H1 (cell line): ENCODE data around the gene DCBLD2. TPM values are rescaled to one million over a fixed set of nuclear protein-coding genes. Genes with fewer than 3 reads are reported as not detected.

Experiments
- CTCF ChIA-PET: fragments of 300-600 bp; sonication (Branson Sonifier 250); formaldehyde crosslinking; loops from one replicate; lab custom pipeline; 2021; ENCODE audit not compliant: partially characterized antibody; lab: Charles Lee
- POLR2A ChIA-PET: fragments of 300-600 bp; sonication (Branson Sonifier 250); formaldehyde crosslinking; loops from one replicate; lab custom pipeline; 2021; ENCODE audit warnings: inconsistent platforms; ENCODE audit not compliant: partially characterized antibody; lab: Charles Lee
- DNase-seq, 2 experiments: peaks; one replicate each; pipeline versions ENCODE4 v3.0.0 to v3.0.0-alpha.2; 2010 to 2022; ENCODE audit warnings: low spot score in 2 of 2, low read depth in 1 of 2, mixed read lengths in 1 of 2
- FAIRE-seq: peaks from 2 replicates; lab custom pipeline; 2011; peaks lifted over from hg19 to GRCh38; lab: Jason Lieb, UNC
- H2AFZ ChIP-seq: 2 replicates; pipeline ENCODE4 v1.8.1; 2012; ENCODE audit warnings: low read length, inconsistent platforms
- H2AK5ac ChIP-seq: 2 replicates; pipeline ENCODE4 v1.6.1; 2013; ENCODE audit warnings: low read depth, low read length
- H2BK120ac ChIP-seq: replicated peaks from 2 replicates; pipeline ENCODE3; 2013; ENCODE audit warnings: low read depth, low read length, inconsistent platforms
- H2BK12ac ChIP-seq: 2 replicates; pipeline ENCODE4 v1.6.1; 2013; ENCODE audit warnings: low read depth, low read length
- H2BK15ac ChIP-seq: 2 replicates; pipeline ENCODE4 v1.6.1; 2013; ENCODE audit warnings: low read length
- H2BK20ac ChIP-seq: 2 replicates; pipeline ENCODE4 v1.6.1; 2013; ENCODE audit warnings: low read length
- H2BK5ac ChIP-seq: 2 replicates; pipeline ENCODE4 v1.6.1; 2013; ENCODE audit warnings: low read depth, low read length
- H3K14ac ChIP-seq: 2 replicates; pipeline ENCODE4 v1.6.1; 2013; ENCODE audit warnings: inconsistent platforms; ENCODE audit not compliant: insufficient read length
- H3K18ac ChIP-seq: 2 replicates; pipeline ENCODE4 v1.6.1; 2013; ENCODE audit warnings: low read length; ENCODE audit errors: extremely low read depth
- H3K23ac ChIP-seq: 2 replicates; pipeline ENCODE4 v1.6.1; 2013; ENCODE audit warnings: inconsistent platforms; ENCODE audit not compliant: insufficient read length
- H3K23me2 ChIP-seq: 2 replicates; pipeline ENCODE4 v1.6.1; 2013; ENCODE audit warnings: low read depth, low read length
- H3K27ac ChIP-seq: 2 replicates; pipeline ENCODE4 v1.6.1; 2011; ENCODE audit warnings: low read depth, low read length, inconsistent platforms
- H3K27me3 ChIP-seq, 4 experiments: replicated peaks in 1 of 4; 1 replicate in 1 of 4; 2 replicates in 3 of 4; pipeline versions ENCODE4 v1.6.1 to v1.8.1; 2011 to 2013; ENCODE audit warnings: low read length in 3 of 4, mild to moderate bottlenecking in 3 of 4, inconsistent platforms in 2 of 4, mixed read lengths in 2 of 4, moderate library complexity in 1 of 4; ENCODE audit not compliant: control insufficient read depth in 3 of 4, insufficient read depth in 3 of 4; ENCODE audit errors: extremely low read depth in 1 of 4
- H3K36me3 ChIP-seq, 4 experiments: 2 replicates each; pipeline versions ENCODE4 v1.6.1 to v1.8.1; 2011 to 2013; ENCODE audit warnings: mild to moderate bottlenecking in 4 of 4, low read length in 3 of 4, moderate library complexity in 2 of 4, control low read depth in 1 of 4, inconsistent platforms in 1 of 4; ENCODE audit not compliant: insufficient read depth in 4 of 4, control insufficient read depth in 2 of 4
- H3K4ac ChIP-seq: replicated peaks from 2 replicates; pipeline ENCODE3; 2013; ENCODE audit warnings: low read length, low read depth, mixed read lengths, inconsistent platforms; ENCODE audit not compliant: insufficient read length
- H3K4me1 ChIP-seq, 4 experiments: replicated peaks in 1 of 4; 1 replicate in 1 of 4; 2 replicates in 3 of 4; pipeline versions ENCODE4 v1.6.1 to v1.8.1; 2011 to 2013; ENCODE audit warnings: low read length in 3 of 4, inconsistent platforms in 2 of 4, mixed read lengths in 1 of 4; ENCODE audit not compliant: insufficient read depth in 4 of 4, control insufficient read depth in 3 of 4
- H3K4me2 ChIP-seq, 2 experiments: 2 replicates each; pipeline versions ENCODE4 v1.6.1 to v1.8.1; 2011 to 2013; ENCODE audit warnings: low read depth in 2 of 2, low read length in 2 of 2, control low read depth in 1 of 2, inconsistent platforms in 1 of 2, mild to moderate bottlenecking in 1 of 2; ENCODE audit not compliant: insufficient read depth in 1 of 2
- H3K4me3 ChIP-seq, 4 experiments: fragments of 200-600, 300-600 bp in 1 of 4; sonication (generic), shearing (Covaris generic), sonication (Bioruptor Twin) in 1 of 4; 2 replicates each; pipeline versions ENCODE4 v1.5.1 to v1.8.1; 2011 to 2016; ENCODE audit warnings: low read length in 4 of 4, low read depth in 3 of 4, control low read depth in 2 of 4, inconsistent platforms in 2 of 4, mild to moderate bottlenecking in 2 of 4, mixed read lengths in 1 of 4, moderate library complexity in 1 of 4; ENCODE audit not compliant: insufficient read depth in 2 of 4; ENCODE audit errors: extremely low read depth in 1 of 4
- H3K56ac ChIP-seq: replicated peaks from 2 replicates; pipeline ENCODE3; 2013; ENCODE audit warnings: low read depth, mild to moderate bottlenecking, mixed read lengths, low read length, inconsistent platforms; ENCODE audit not compliant: insufficient read length
- H3K79me1 ChIP-seq: 2 replicates; pipeline ENCODE4 v1.6.1; 2013; ENCODE audit warnings: low read depth, low read length, control low read depth
- H3K79me2 ChIP-seq, 2 experiments: 2 replicates each; pipeline versions ENCODE4 v1.6.1 to v1.8.1; 2012 to 2013; ENCODE audit warnings: low read length in 2 of 2, mild to moderate bottlenecking in 2 of 2, inconsistent platforms in 1 of 2; ENCODE audit not compliant: insufficient read depth in 2 of 2, control insufficient read depth in 1 of 2
- H3K9ac ChIP-seq, 4 experiments: replicated peaks in 1 of 4; 1 replicate in 1 of 4; 2 replicates in 3 of 4; pipeline versions ENCODE4 v1.6.1 to v1.8.1; 2011 to 2013; ENCODE audit warnings: low read depth in 3 of 4, low read length in 3 of 4, control low read depth in 2 of 4, mild to moderate bottlenecking in 2 of 4, moderate library complexity in 2 of 4, inconsistent platforms in 1 of 4; ENCODE audit errors: extremely low read depth in 1 of 4
- H3K9me3 ChIP-seq, 2 experiments: 2 replicates each; pipeline versions ENCODE4 v1.6.1 to v1.8.1; 2012 to 2013; ENCODE audit warnings: mild to moderate bottlenecking in 2 of 2, moderate library complexity in 2 of 2, control low read depth in 1 of 2, inconsistent platforms in 1 of 2, low read depth in 1 of 2, low read length in 1 of 2, mixed read lengths in 1 of 2; ENCODE audit not compliant: insufficient read depth in 2 of 2
- H4K20me1 ChIP-seq, 2 experiments: replicated peaks in 1 of 2; 2 replicates each; pipeline versions ENCODE3 to v1.8.1; 2011 to 2013; ENCODE audit warnings: inconsistent platforms in 2 of 2, low read length in 2 of 2, mild to moderate bottlenecking in 1 of 2; ENCODE audit not compliant: insufficient read depth in 2 of 2, control insufficient read depth in 1 of 2
- H4K5ac ChIP-seq: 2 replicates; pipeline ENCODE4 v1.6.1; 2013; ENCODE audit warnings: low read length, low read depth, mixed read lengths, inconsistent platforms; ENCODE audit not compliant: insufficient read length
- H4K8ac ChIP-seq: 2 replicates; pipeline ENCODE4 v1.8.0; 2013; ENCODE audit warnings: mild to moderate bottlenecking, moderate library complexity, low read length, inconsistent platforms; ENCODE audit not compliant: insufficient read depth; ENCODE audit errors: extremely low read depth
- H4K91ac ChIP-seq: replicated peaks from 2 replicates; pipeline ENCODE3; 2013; ENCODE audit warnings: low read length, mixed read lengths, inconsistent platforms; ENCODE audit not compliant: insufficient read length
- ASH2L ChIP-seq: fragments of 200-600, 300-600 bp; sonication (generic); IDR thresholded peaks from one replicate; pipeline ENCODE4 v1.7.1; 2017; ENCODE audit warnings: low read length
- BACH1 ChIP-seq: IDR thresholded peaks from 2 replicates; pipeline ENCODE4 v1.6.1; 2012; ENCODE audit warnings: low read length, improper control_type of control experiment
- BCL11A ChIP-seq, 2 experiments: IDR thresholded peaks; one replicate each; pipeline ENCODE4 v1.6.1; 2011; ENCODE audit warnings: low read depth in 2 of 2, low read length in 2 of 2, mild to moderate bottlenecking in 2 of 2
- BRCA1 ChIP-seq: IDR thresholded peaks from 2 replicates; pipeline ENCODE4 v1.6.1; 2012; ENCODE audit warnings: low read depth, low read length, improper control_type of control experiment
- CBX8 ChIP-seq: fragments of 300-800, 300-1000 bp; sonication (generic); IDR thresholded peaks from 2 replicates; pipeline ENCODE4 v1.7.1; 2016; ENCODE audit warnings: low read depth, low read length, borderline replicate concordance
- GTF2F1 ChIP-seq: IDR thresholded peaks from 2 replicates; pipeline ENCODE4 v1.6.1; 2012; ENCODE audit warnings: low read depth, low read length, improper control_type of control experiment, borderline replicate concordance
- HDAC2 ChIP-seq, 2 experiments: fragments of 300-600 bp in 1 of 2; sonication (generic) in 1 of 2; IDR thresholded peaks; 2 replicates each; pipeline ENCODE4 v1.6.1; 2011 to 2012; ENCODE audit warnings: low read depth in 2 of 2, low read length in 2 of 2, mild to moderate bottlenecking in 2 of 2, moderate library complexity in 2 of 2, borderline replicate concordance in 1 of 2, inconsistent platforms in 1 of 2
- KDM5A ChIP-seq: fragments of 200-600 bp; IDR thresholded peaks from 2 replicates; pipeline ENCODE4 v1.7.1; 2012; ENCODE audit warnings: mild to moderate bottlenecking, low read length, inconsistent platforms, mixed read lengths
- NRF1 ChIP-seq: IDR thresholded peaks from 2 replicates; pipeline ENCODE4 v1.6.1; 2011; ENCODE audit warnings: mild to moderate bottlenecking, low read depth, low read length, improper control_type of control experiment
- PHF8 ChIP-seq: fragments of 200-600 bp; sonication (generic); conservative IDR thresholded peaks from 2 replicates; pipeline ENCODE4 v1.7.1; 2012; ENCODE audit warnings: low read depth, mild to moderate bottlenecking, inconsistent platforms, low read length, moderate library complexity
- RXRA ChIP-seq: IDR thresholded peaks from 2 replicates; pipeline ENCODE4 v1.6.1; 2011; ENCODE audit warnings: low read depth, mild to moderate bottlenecking, low read length, moderate library complexity; ENCODE audit not compliant: insufficient read depth
- TEAD4 ChIP-seq: IDR thresholded peaks from 2 replicates; pipeline ENCODE4 v1.6.1; 2012; ENCODE audit warnings: low read depth, low read length, inconsistent platforms, mixed read lengths
- WGBS, 2 experiments: shearing (Covaris generic) in 1 of 2; methylation state at CpG; one replicate each; pipeline versions ENCODE4 v1.1.6 to v1.1.7; 2013 to 2015; ENCODE audit warnings: low lambda C conversion rate in 2 of 2, mixed read lengths in 2 of 2, inconsistent platforms in 1 of 2, low coverage in 1 of 2, missing lambda C conversion rate in 1 of 2; ENCODE audit not compliant: insufficient replicate concordance in 2 of 2, insufficient coverage in 1 of 2, insufficient read length in 1 of 2; ENCODE audit errors: extremely low coverage in 1 of 2, missing lambda C conversion rate in 1 of 2; 5-methylcytosine and 5-hydroxymethylcytosine counted together
- polyA plus RNA-seq, 7 experiments: library from polyadenylated mRNA; depleted of rRNA in 3 of 7; stranded (reverse) in 5 of 7; unstranded in 2 of 7; fragments of >200 nt in 5 of 7; fragments of 200-250 nt in 2 of 7; gene quantifications; 1 replicate in 5 of 7; 2 replicates in 1 of 7; 4 replicates in 1 of 7; pipeline versions ENCODE4 v1.2.1 to v1.2.3, GENCODE V29; 2011 to 2013; ENCODE audit warnings: missing spikeins in 2 of 7, mixed read lengths in 2 of 7
- total RNA-seq: library from RNA; stranded (reverse); fragmentation: NEBNext Ultra II Directional; extraction: Animal tissue kit (Norgen Biotek cat#: 25700); gene quantifications from 2 replicates; pipeline ENCODE4 v1.2.1, GENCODE V29; 2021

Gene DCBLD2
- total and polyA plus RNA-seq, 2 of the 8 experiments (the other 6 are each of a cell fraction or from before 2014, with no cell fraction given) = 19.6 to 63.8 TPM

GRCh38 chr3:98855806-98856400, 45.6 kb downstream of the DCBLD2 start:
- no peak overlapping the region for H3K9ac ChIP-seq
- H2BK15ac ChIP-seq = no peak overlapping the region
- CTCF ChIA-PET = no interaction called here
- FAIRE-seq (no peak), DNase-seq (no peak)
- POLR2A ChIA-PET = no interaction called here
- H3K23me2 ChIP-seq = no peaks in the 10 kb centered on the region
- peaks cover 0 to 15% of the 10 kb centered on the region in 2 experiments; a peak in 1 of 4 replicates for H3K9me3 ChIP-seq
- H4K5ac ChIP-seq = no peak overlapping the region
- H3K36me3 ChIP-seq = peaks cover 0 to 16% (median 3%) of the 10 kb centered on the region in 4 experiments; a peak in 3 of 8 replicates
- H4K91ac ChIP-seq = no peak overlapping the region
- H3K79me1 ChIP-seq = 0 out of 2 replicates have a peak, but pooled peaks cover 2% of the 10 kb centered on the region
- no peak overlapping the region for H3K4me2 ChIP-seq
- peaks cover 2 to 23% of the 10 kb centered on the region in 2 experiments; a peak in 2 of 4 replicates for H3K79me2 ChIP-seq
- H3K23ac ChIP-seq = no peak overlapping the region
- no peak overlapping the region for H3K4me3 ChIP-seq
- no peaks in the 10 kb centered on the region for H3K27me3 ChIP-seq
- H3K18ac ChIP-seq = no peak overlapping the region
- H3K4me1 ChIP-seq = no peaks in the 10 kb centered on the region
- H4K8ac ChIP-seq = no peak overlapping the region
- H2AFZ ChIP-seq = no peak overlapping the region
- no peaks in the 10 kb centered on the region for H4K20me1 ChIP-seq
- no peak overlapping the region for H3K4ac ChIP-seq
- H2BK120ac ChIP-seq = no peak overlapping the region
- no peak overlapping the region for H2BK20ac ChIP-seq
- no peak overlapping the region for H2BK5ac ChIP-seq
- WGBS, 2 experiments = 91% methylated on average over 1 of the region's 1 CpG; no CpG with 5 or more reads in 1 of the 2 experiments
- H3K14ac ChIP-seq = no peak overlapping the region
- no peak overlapping the region for H2AK5ac ChIP-seq
- no peak overlapping the region for H2BK12ac ChIP-seq
- no peak overlapping the region for H3K56ac ChIP-seq
- H3K27ac ChIP-seq = no peak overlapping the region
- TF ChIP-seq PHF8 (no peak), ASH2L (no peak), GTF2F1 (no peak), TEAD4 (no peak), BACH1 (no peak), CBX8 (no peak), RXRA (no peak), BCL11A (IDR thresholded peaks at IDR 0.05; ENCODE audit: low read depth in 2 of 2, low read length in 2 of 2) (no peak), HDAC2 (IDR thresholded peaks at IDR 0.05; ENCODE audit: borderline replicate concordance in 1 of 2, low read depth in 2 of 2, low read length in 2 of 2) (no peak), NRF1 (no peak), BRCA1 (no peak), KDM5A (no peak)
